ENCODE data around the gene QKI. TPM values are rescaled to one million over a fixed set of nuclear protein-coding genes. Genes with fewer than 3 reads are reported as not detected.

QKI gene
- total and polyA plus RNA-seq, 3 donors from 2014 or later: 148 to 366 (median 315) TPM

DNA sequence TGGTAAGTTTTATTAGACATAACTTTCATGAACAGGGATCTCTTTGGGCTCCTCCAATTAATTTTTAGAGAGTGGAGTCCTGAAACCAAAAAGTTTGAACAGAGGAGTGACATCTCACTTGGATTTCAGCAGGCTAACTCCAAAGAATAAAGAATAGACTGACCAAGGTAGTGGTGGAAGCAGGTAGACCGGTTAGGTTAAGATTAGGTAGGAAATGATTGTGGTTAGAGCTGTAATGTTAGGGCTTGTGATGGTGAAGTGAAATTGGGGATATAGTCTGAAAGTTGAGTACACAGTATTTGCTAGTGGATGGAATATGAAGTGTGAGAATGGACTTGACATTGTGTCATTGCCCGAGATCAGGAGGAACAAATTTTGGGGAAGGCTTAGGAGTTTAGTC, 27.8 kb downstream of the QKI start:
- no peak for DNase-seq
- Histone ChIP-seq H3K4me1 (peaks cover 13% of the 10 kb centered on the region), H3K9me3 (no peaks in the 10 kb centered on the region), H3K27ac (no peak overlapping the region), H3K4me3 (no peak overlapping the region), H3K27me3 (no peaks in the 10 kb centered on the region), H3K36me3 (ENCODE audit: low read depth, missing control alignments) (no peaks in the 10 kb centered on the region)
- TF ChIP-seq, protein P1, sequence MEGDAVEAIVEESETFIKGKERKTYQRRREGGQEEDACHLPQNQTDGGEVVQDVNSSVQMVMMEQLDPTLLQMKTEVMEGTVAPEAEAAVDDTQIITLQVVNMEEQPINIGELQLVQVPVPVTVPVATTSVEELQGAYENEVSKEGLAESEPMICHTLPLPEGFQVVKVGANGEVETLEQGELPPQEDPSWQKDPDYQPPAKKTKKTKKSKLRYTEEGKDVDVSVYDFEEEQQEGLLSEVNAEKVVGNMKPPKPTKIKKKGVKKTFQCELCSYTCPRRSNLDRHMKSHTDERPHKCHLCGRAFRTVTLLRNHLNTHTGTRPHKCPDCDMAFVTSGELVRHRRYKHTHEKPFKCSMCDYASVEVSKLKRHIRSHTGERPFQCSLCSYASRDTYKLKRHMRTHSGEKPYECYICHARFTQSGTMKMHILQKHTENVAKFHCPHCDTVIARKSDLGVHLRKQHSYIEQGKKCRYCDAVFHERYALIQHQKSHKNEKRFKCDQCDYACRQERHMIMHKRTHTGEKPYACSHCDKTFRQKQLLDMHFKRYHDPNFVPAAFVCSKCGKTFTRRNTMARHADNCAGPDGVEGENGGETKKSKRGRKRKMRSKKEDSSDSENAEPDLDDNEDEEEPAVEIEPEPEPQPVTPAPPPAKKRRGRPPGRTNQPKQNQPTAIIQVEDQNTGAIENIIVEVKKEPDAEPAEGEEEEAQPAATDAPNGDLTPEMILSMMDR (IDR thresholded peaks at IDR 0.05): no peak
- TF ChIP-seq POLR2A (IDR thresholded peaks at IDR 0.05): no peak
- intact Hi-C loops (cut with DNase I; ENCODE audit: low total_unique reads): no loop called here
- WGBS, 2 donors: 59 to 70% methylated on average over 2 of the region's 2 CpGs

- H3K4me3 ChIP-seq: no peak overlapping the region
- TF ChIP-seq, protein P1 (IDR thresholded peaks at IDR 0.05): no peak
- TF ChIP-seq POLR2A (IDR thresholded peaks at IDR 0.05): no peak
- H3K27ac ChIP-seq: no peak overlapping the region
- intact Hi-C loops (cut with DNase I; ENCODE audit: low total_unique reads): no loop called here
- DNase-seq: no peak
- no peaks in the 10 kb centered on the region for H3K27me3 ChIP-seq
- H3K36me3 ChIP-seq (ENCODE audit: low read depth, missing control alignments): no peaks in the 10 kb centered on the region
- no peaks in the 10 kb centered on the region for H3K9me3 ChIP-seq
- peaks cover 20% of the 10 kb centered on the region for H3K4me1 ChIP-seq
- 65 to 68% methylated on average over 2 of the region's 2 CpGs for WGBS, 2 donors
Measured at GRCh38 chr6:163444077-163444476, 29.6 kb downstream of the QKI start.

- no peak for DNase-seq
- 43 to 47% methylated on average over 4 of the region's 4 CpGs for WGBS, 2 donors
- intact Hi-C loops (cut with DNase I; ENCODE audit: low total_unique reads): no loop called here
- Histone ChIP-seq H3K27me3 (no peaks in the 10 kb centered on the region), H3K36me3 (ENCODE audit: low read depth, missing control alignments) (no peaks in the 10 kb centered on the region), H3K27ac (no peak overlapping the region), H3K4me3 (no peak overlapping the region), H3K4me1 (peaks cover 26% of the 10 kb centered on the region), H3K9me3 (no peaks in the 10 kb centered on the region)
- TF ChIP-seq, protein P1 (IDR thresholded peaks at IDR 0.05): no peak
- no peak for TF ChIP-seq POLR2A (IDR thresholded peaks at IDR 0.05)
Measured at GRCh38 chr6:163446549-163446948, 32.0 kb downstream of the QKI start.

DNA sequence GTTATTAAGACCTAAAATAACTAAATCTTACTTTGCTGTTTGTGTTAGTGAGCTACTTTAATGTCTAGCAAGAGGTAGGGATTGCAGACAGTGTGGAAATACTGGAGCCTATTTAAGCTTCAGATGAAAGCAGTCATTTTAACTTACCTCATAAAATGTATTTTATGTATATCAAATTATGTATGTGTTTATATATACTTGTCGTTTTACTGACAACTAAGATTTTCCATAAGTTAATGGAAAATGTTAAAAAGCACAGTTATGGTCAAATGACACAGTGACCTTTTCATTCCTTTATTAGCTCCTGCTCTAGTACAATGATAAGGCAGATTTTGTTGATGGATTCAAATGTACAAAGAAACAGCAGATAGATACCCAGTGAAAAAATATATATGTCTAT, 34.6 kb downstream of the QKI start:
- peaks cover 30% of the 10 kb centered on the region for H3K4me1 ChIP-seq
- intact Hi-C loops (cut with DNase I; ENCODE audit: low total_unique reads): no loop called here
- H3K27ac ChIP-seq: no peak overlapping the region

DNA sequence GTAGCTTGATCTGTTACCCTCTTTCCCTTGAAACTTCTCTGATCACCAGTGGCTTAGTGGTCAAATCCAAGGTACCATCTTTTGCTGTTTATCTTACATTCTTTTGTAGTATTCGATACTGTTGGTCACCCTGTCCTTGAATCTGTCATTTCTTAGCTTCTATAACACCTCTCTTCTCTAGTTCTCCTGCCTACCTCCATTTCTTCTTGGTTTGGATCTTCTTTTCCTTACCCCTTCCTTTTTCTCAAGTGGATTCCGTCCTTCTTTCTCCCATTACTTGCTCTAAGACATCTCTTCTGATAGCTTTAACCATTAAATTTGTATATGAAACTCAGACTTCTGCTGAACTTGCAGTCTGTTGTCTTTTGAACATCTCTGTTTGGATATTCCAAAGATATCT, 39.9 kb downstream of the QKI start:
- Histone ChIP-seq H3K4me3 (no peak overlapping the region), H3K27me3 (no peaks in the 10 kb centered on the region), H3K36me3 (ENCODE audit: low read depth, missing control alignments) (no peaks in the 10 kb centered on the region), H3K9me3 (no peaks in the 10 kb centered on the region), H3K27ac (no peak overlapping the region), H3K4me1 (peaks cover 16% of the 10 kb centered on the region)
- no peak for DNase-seq
- intact Hi-C loops (cut with DNase I; ENCODE audit: low total_unique reads): no loop called here
- TF ChIP-seq, protein P1 (IDR thresholded peaks at IDR 0.05): no peak
- TF ChIP-seq POLR2A (IDR thresholded peaks at IDR 0.05): no peak
- WGBS, 2 donors: 69 to 82% methylated on average over 2 of the region's 2 CpGs

More for the DNA sequence above, 34.6 kb downstream of the QKI start:
- no peak for TF ChIP-seq POLR2A (IDR thresholded peaks at IDR 0.05)
- TF ChIP-seq, protein P1 (IDR thresholded peaks at IDR 0.05): no peak
- 19 to 35% methylated on average over 1 of the region's 1 CpG for WGBS, 2 donors
- Histone ChIP-seq H3K27me3 (no peaks in the 10 kb centered on the region), H3K36me3 (ENCODE audit: low read depth, missing control alignments) (no peaks in the 10 kb centered on the region), H3K4me3 (no peak overlapping the region), H3K9me3 (no peaks in the 10 kb centered on the region)
- DNase-seq: no peak
